ENCODE results near the gene ANKRD13B.

Gene ANKRD13B

GRCh38 chr17:29568331-29569244, 24.3 kb upstream of the ANKRD13B start, which contains the start of gene TP53I13:
TSS of gene TP53I13 (plus strand) at chr17:29568701. CDS start at chr17:29568759, 58 bp downstream.
- peak; percentile 77 to 86 for DNase-seq (ENCODE audit: low read depth in 2 of 2)
- TF ChIP-seq, protein P1, sequence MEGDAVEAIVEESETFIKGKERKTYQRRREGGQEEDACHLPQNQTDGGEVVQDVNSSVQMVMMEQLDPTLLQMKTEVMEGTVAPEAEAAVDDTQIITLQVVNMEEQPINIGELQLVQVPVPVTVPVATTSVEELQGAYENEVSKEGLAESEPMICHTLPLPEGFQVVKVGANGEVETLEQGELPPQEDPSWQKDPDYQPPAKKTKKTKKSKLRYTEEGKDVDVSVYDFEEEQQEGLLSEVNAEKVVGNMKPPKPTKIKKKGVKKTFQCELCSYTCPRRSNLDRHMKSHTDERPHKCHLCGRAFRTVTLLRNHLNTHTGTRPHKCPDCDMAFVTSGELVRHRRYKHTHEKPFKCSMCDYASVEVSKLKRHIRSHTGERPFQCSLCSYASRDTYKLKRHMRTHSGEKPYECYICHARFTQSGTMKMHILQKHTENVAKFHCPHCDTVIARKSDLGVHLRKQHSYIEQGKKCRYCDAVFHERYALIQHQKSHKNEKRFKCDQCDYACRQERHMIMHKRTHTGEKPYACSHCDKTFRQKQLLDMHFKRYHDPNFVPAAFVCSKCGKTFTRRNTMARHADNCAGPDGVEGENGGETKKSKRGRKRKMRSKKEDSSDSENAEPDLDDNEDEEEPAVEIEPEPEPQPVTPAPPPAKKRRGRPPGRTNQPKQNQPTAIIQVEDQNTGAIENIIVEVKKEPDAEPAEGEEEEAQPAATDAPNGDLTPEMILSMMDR (IDR thresholded peaks at IDR 0.05; ENCODE audit: low read depth, low read length): no peak
- H3K4me3 ChIP-seq (replicated peaks in 1 of 2; ENCODE audit: low read depth in 2 of 2, low read length in 2 of 2): peak within 1 kb of the TSS; percentile 67 to 80

DNA sequence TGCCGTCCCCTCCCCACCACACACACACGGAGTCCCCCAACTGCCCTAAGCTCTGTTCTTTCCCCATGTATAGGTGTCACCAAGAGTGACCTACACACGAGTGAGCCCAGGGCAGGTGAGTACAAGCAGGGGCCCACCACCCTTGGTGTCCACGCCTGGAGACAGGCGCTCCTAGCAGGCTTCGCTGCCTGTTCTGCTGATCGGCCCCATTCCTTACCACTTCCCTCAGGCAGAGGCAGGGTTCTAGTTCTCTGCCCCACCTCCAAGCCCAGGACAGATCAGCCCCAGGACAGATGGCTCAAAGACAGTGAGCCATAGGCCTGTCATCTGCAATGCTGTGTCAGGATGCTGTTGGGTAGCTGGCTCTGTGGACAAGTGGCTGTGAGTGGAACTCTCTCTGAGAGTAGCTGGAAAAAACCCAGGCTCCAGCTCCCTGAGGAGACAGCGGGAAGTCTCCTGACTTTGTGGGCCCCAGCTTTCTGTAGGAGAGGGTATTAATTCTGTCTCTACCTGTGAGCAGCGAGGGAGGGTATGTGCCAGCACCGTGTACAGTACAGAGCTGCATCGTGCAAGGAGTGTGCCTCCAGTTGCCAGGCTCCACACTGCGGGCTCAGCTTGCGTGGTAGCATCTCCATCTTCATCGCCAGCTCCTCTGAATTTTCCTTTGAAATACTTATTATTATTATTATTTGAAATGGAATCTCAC, 23.5 kb upstream of the ANKRD13B start:
- H3K4me3 ChIP-seq (replicated peaks in 1 of 2; ENCODE audit: low read depth in 2 of 2, low read length in 2 of 2): peak overlapping the region; percentile 67 to 80
- peak in 1 of 2 donors; percentile 28 for DNase-seq (ENCODE audit: low read depth in 2 of 2)

GRCh38 chr17:29570521-29570920, 22.4 kb upstream of the ANKRD13B start:
- H3K4me3 ChIP-seq (replicated peaks in 1 of 2; ENCODE audit: low read depth in 2 of 2, low read length in 2 of 2): no peak overlapping the region
- DNase-seq (ENCODE audit: low read depth in 2 of 2): no peak
- TF ChIP-seq, protein P1 (IDR thresholded peaks at IDR 0.05; ENCODE audit: low read depth, low read length): no peak

More for the DNA sequence above, 23.5 kb upstream of the ANKRD13B start:
- TF ChIP-seq, protein P1 (IDR thresholded peaks at IDR 0.05; ENCODE audit: low read depth, low read length): no peak

- DNase-seq (ENCODE audit: low read depth in 2 of 2): no peak
- TF ChIP-seq, protein P1 (IDR thresholded peaks at IDR 0.05; ENCODE audit: low read depth, low read length): no peak
- H3K4me3 ChIP-seq (replicated peaks in 1 of 2; ENCODE audit: low read depth in 2 of 2, low read length in 2 of 2): no peak overlapping the region
These were observed 21.4 kb upstream of the ANKRD13B start for GRCh38 chr17:29571486-29571882.

GRCh38 chr17:29571883-29572681, 20.9 kb upstream of the ANKRD13B start:
- DNase-seq (ENCODE audit: low read depth in 2 of 2): no peak
- H3K4me3 ChIP-seq (replicated peaks in 1 of 2; ENCODE audit: low read depth in 2 of 2, low read length in 2 of 2): no peak overlapping the region
- TF ChIP-seq, protein P1 (IDR thresholded peaks at IDR 0.05; ENCODE audit: low read depth, low read length): no peak
